Fibroblast of mammary gland (primary cell): ENCODE measurements around the gene PRKCQ.
"Not testable (repeated sequence)": the region's sequence is repeated elsewhere in the genome, so short reads cannot be mapped to it uniquely, and the experiment has no call there.

Source experiments
- DNase-seq: peaks from one replicate; pipeline ENCODE4 v3.0.0-alpha.2; 2010; ENCODE audit warnings: low read depth
- H3K4me3 ChIP-seq: 2 replicates; pipeline ENCODE4 v1.5.1; 2011; ENCODE audit warnings: low read depth, mild to moderate bottlenecking, low read length, moderate library complexity; ENCODE audit not compliant: control insufficient read depth
- CTCF ChIP-seq: conservative IDR thresholded peaks from 2 replicates; pipeline ENCODE4 v1.5.1; 2011; ENCODE audit warnings: low read depth, low read length, inconsistent platforms; ENCODE audit not compliant: control insufficient read depth, insufficient read depth

The PRKCQ gene

DNA sequence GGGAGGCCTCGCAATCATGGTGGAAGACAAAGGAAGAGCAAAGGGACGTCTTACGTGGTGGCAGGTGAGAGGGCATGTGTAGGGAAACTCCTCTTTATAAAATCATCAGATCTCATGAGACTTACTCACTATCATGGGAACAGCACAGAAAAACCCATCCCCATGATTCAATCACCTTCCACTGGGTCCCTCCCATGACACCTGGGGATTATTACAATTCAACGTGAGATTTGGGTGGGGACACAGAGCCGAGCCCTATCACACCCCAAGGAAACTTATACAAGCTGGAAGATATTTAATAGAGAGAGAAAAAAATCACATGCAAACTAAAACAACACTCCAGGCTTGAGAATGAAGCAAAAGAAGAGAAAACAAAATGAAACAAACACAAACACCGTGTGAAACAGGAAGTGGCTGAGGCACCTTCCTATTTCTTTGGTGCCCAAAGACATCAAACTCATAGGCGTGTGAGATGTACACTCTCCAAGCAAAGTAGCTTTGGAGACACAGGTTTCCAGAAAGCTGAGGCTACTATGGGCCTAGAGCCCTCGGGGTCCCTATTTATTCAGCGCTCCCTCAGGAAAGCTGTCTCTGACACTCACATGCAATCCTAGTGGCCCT lies 97.2 kb downstream of the PRKCQ start:
- no peak for TF ChIP-seq CTCF

DNA sequence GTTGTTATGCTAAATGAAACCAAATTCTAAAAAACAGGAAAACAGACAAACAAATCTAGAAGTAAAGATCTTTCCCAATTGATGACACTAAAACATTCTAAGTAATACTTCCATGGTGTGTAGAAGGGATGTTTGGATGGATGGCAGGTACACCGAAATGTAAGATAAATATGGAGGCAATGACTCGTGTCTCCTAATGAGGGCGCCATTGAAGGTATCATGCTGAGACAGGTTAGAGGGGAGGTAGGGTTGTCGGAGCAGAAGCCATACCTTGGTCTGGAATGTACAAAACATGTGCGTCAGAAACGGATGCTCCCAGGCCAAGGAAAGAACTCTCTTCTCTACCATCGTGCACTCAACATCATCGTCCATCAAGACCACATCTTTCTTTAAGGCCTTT lies 101.4 kb downstream of the PRKCQ start:
- no peak for TF ChIP-seq CTCF
- no peak for DNase-seq
- no peak overlapping the region for H3K4me3 ChIP-seq

More for the DNA sequence above, 97.2 kb downstream of the PRKCQ start:
- H3K4me3 ChIP-seq = no peak overlapping the region
- no peak for DNase-seq

DNA sequence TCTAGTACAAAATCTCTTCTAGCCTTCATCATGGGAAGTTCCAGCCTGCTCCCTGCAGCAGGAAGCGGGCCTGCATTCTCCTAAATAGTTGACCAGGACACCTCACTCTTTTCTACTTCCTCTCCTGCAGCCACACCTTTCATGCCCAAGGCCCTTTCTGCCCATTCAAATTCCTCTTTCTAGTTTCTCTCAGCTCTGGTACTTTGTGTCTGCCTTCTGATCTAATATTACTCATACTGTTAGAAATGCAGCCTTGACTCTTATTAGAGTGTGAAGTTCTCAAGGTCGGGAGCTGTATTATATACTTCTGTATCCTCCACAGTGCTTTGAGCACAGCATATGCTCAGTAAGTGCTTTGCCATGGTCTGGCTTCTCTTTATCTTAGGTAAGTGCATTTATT lies 103.1 kb downstream of the PRKCQ start:
- TF ChIP-seq CTCF = no peak
- DNase-seq = no peak
- no peak overlapping the region for H3K4me3 ChIP-seq

DNA sequence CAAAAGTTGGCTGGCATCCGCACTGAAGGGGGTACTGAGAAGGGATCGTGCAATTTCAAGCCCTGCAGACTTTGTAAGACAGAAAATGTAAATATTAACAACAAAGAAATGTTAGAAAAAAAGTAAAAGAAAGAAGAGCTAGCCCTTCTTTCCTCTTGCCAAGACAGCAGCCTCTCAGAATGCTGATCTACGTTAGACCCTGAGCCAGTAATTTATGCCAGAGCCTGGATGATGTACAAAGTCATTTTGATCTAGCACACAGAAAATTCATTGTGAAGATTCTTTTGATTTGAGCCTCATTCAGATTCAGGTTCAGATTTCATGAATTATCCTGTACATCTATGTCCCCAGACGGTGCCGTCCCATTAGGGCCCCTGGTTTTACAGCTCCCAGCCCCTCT lies 105.2 kb downstream of the PRKCQ start:
- no peak for DNase-seq
- no peak for TF ChIP-seq CTCF
- no peak overlapping the region for H3K4me3 ChIP-seq

DNA sequence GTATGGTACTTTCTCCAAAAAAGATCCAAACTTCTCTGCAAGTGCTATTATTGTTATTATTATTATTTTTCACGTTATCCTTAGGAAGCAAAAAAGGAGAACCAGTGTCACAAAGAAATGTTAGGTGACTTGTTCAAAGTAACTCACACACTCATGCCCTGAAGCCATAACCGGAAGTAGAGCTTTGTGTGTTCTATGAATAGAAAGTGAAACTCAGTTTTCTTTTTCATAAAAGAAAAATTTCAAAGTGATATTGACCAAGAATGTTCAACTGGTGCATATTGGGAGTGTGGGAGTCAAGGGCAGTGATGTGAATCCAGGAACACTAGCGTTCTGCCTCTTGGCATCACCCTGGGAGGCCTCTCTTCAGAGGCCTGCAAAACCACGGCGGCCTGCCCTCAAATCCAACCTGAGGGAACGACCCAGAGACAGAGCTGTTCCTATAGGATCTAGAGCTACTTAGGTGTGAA lies 106.1 kb downstream of the PRKCQ start:
- DNase-seq = no peak
- no peak for TF ChIP-seq CTCF
- no peak overlapping the region for H3K4me3 ChIP-seq

- DNase-seq = no peak
- H3K4me3 ChIP-seq = no peak overlapping the region
- TF ChIP-seq CTCF = no peak
Observed at GRCh38 chr10:6473430-6473829, 106.6 kb downstream of the PRKCQ start.

DNA sequence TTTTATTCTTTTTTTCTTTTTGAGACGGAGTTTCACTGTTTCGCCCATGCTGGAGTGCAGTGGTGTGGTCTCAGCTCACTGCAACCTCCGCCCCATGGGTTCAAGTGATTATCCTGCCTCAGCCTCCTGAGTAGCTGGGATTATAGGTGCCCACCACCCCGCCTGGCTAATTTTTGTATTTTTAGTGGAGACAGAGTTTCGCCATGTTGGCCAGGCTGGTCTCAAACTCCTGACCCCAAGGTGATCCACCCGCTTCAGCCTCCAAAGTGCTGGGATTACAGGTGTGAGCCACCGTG lies 107.4 kb downstream of the PRKCQ start:
- H3K4me3 ChIP-seq, DNase-seq: not testable (repeated sequence)
